Neural crest cell (in vitro differentiated cells): Measurements from ENCODE around the gene FRMD4A. TPM values are rescaled to one million over a fixed set of nuclear protein-coding genes. Genes with fewer than 3 reads are reported as not detected.

Experiments used
- DNase-seq: peaks from one replicate; pipeline ENCODE4 v3.0.0; 2021; ENCODE audit warnings: low read depth, mixed read lengths, low spot score
- H3K27ac Mint-ChIP-seq: one replicate; pipeline ENCODE4 v1.8.0; 2021; ENCODE audit warnings: mild to moderate bottlenecking, mixed read lengths; ENCODE audit not compliant: unreplicated experiment
- H3K27me3 Mint-ChIP-seq: 2 replicates; pipeline ENCODE4 v1.8.0; 2021; ENCODE audit warnings: low read depth, mild to moderate bottlenecking, mixed read lengths
- H3K36me3 Mint-ChIP-seq: 2 replicates; pipeline ENCODE4 v1.8.0; 2021; ENCODE audit warnings: low read depth, mild to moderate bottlenecking, mixed read lengths
- H3K4me1 Mint-ChIP-seq: 2 replicates; pipeline ENCODE4 v1.8.0; 2021; ENCODE audit warnings: mixed read lengths
- H3K4me3 Mint-ChIP-seq: one replicate; pipeline ENCODE4 v1.8.0; 2021; ENCODE audit warnings: mild to moderate bottlenecking, mixed read lengths
- H3K9me3 Mint-ChIP-seq: 2 replicates; pipeline ENCODE4 v1.8.0; 2021; ENCODE audit warnings: mixed read lengths
- CTCF ChIP-seq: fragments of 200-600 bp; sonication (generic); conservative IDR thresholded peaks from 2 replicates; pipeline ENCODE4 v1.5.0; 2021; ENCODE audit warnings: antibody characterized with exemption, mild to moderate bottlenecking
- total RNA-seq: library from RNA; stranded (reverse); gene quantifications from 2 replicates; pipeline ENCODE4 v1.2.1, GENCODE V29; 2021

FRMD4A gene
- total RNA-seq, 1 donor from 2014 or later = 65.3 TPM

- DNase-seq = no peak
- H3K9me3 Mint-ChIP-seq = peaks cover 12% of the 10 kb centered on the region
- peaks cover 4% of the 10 kb centered on the region for H3K36me3 Mint-ChIP-seq
- no peak overlapping the region for H3K4me3 Mint-ChIP-seq
- H3K27me3 Mint-ChIP-seq = no peaks in the 10 kb centered on the region
- peaks cover 18% of the 10 kb centered on the region for H3K4me1 Mint-ChIP-seq
- no peak for TF ChIP-seq CTCF
- no peak overlapping the region for H3K27ac Mint-ChIP-seq
Measured at GRCh38 chr10:14294347-14295059, 36.2 kb downstream of the FRMD4A start.

- H3K4me1 Mint-ChIP-seq = peaks cover 18% of the 10 kb centered on the region
- peaks cover 12% of the 10 kb centered on the region for H3K9me3 Mint-ChIP-seq
- no peak for DNase-seq
- TF ChIP-seq CTCF = no peak
- H3K36me3 Mint-ChIP-seq = peaks cover 4% of the 10 kb centered on the region
- H3K27ac Mint-ChIP-seq = no peak overlapping the region
- no peaks in the 10 kb centered on the region for H3K27me3 Mint-ChIP-seq
- no peak overlapping the region for H3K4me3 Mint-ChIP-seq
Measured at GRCh38 chr10:14293526-14293925, 37.2 kb downstream of the FRMD4A start.

GRCh38 chr10:14291296-14291695 is 39.4 kb downstream of the FRMD4A start:
- TF ChIP-seq CTCF = no peak
- no peak overlapping the region for H3K4me3 Mint-ChIP-seq
- peaks cover 12% of the 10 kb centered on the region for H3K4me1 Mint-ChIP-seq
- no peak overlapping the region for H3K27ac Mint-ChIP-seq
- no peak for DNase-seq
- H3K9me3 Mint-ChIP-seq = peaks cover 12% of the 10 kb centered on the region
- peaks cover 4% of the 10 kb centered on the region for H3K36me3 Mint-ChIP-seq
- H3K27me3 Mint-ChIP-seq = peaks cover 3% of the 10 kb centered on the region

- H3K27me3 Mint-ChIP-seq = peaks cover 7% of the 10 kb centered on the region
- no peak for DNase-seq
- H3K4me3 Mint-ChIP-seq = no peak overlapping the region
- no peak for TF ChIP-seq CTCF
- no peak overlapping the region for H3K27ac Mint-ChIP-seq
- peaks cover 6% of the 10 kb centered on the region for H3K9me3 Mint-ChIP-seq
- no peaks in the 10 kb centered on the region for H3K4me1 Mint-ChIP-seq
- peaks cover under 1% of the 10 kb centered on the region for H3K36me3 Mint-ChIP-seq
Measured at GRCh38 chr10:14285941-14286560, 44.7 kb downstream of the FRMD4A start.

GRCh38 chr10:14282276-14282675 is 48.4 kb downstream of the FRMD4A start:
- no peak for DNase-seq
- H3K4me1 Mint-ChIP-seq = peaks cover 10% of the 10 kb centered on the region
- no peak overlapping the region for H3K4me3 Mint-ChIP-seq
- H3K36me3 Mint-ChIP-seq = no peaks in the 10 kb centered on the region
- no peak overlapping the region for H3K27ac Mint-ChIP-seq
- peaks cover 7% of the 10 kb centered on the region for H3K27me3 Mint-ChIP-seq
- peaks cover 2% of the 10 kb centered on the region for H3K9me3 Mint-ChIP-seq
- no peak for TF ChIP-seq CTCF
